ENCODE data around the gene OR6M1. TPM values are rescaled to one million over a fixed set of nuclear protein-coding genes. Genes with fewer than 3 reads are reported as not detected.

OR6M1 gene
- total and polyA plus RNA-seq, 2 of the 4 experiments (the other 2 are of a cell fraction): not detected

DNA sequence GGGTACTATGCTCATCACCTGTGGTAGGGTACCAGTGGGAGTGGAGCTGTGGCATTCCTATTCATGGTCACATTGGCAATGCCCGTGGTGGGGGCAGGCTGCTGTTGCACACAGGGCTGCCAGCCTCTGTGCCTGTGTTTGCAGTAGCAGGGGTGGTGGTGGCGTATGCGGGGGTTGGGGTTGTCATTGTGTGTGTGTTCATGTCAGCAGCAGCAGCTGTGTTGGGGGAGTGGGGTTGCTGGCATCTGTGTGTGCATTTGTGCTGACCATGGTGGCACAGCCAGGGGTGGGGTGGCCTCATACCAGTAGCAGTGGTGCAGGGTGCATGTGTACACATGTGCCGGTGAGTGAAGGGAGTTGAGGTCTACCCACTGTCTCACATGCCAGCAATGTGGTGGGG, 45.0 kb upstream of the OR6M1 start:
- Histone ChIP-seq H3K36me3 (ENCODE audit: control insufficient read depth, insufficient read depth, low read length) (no peaks in the 10 kb centered on the region), H2BK15ac (ENCODE audit: low read depth, low read length) (no peak overlapping the region), H3K79me1 (ENCODE audit: low read depth in 1 of 2, low read length in 2 of 2) (no peaks in the 10 kb centered on the region), H2BK20ac (ENCODE audit: low read depth, low read length) (no peak overlapping the region), H3K27ac (ENCODE audit: insufficient read depth, low read length) (no peak overlapping the region), H4K20me1 (ENCODE audit: insufficient read depth, low read length) (no peaks in the 10 kb centered on the region), H4K5ac (ENCODE audit: low read depth, low read length) (no peak overlapping the region), H3K9me1 (ENCODE audit: insufficient read depth, low read length) (no peaks in the 10 kb centered on the region), H3K18ac (ENCODE audit: low read depth, low read length) (no peak overlapping the region), H3K14ac (replicated peaks; ENCODE audit: low read depth, low read length) (no peak overlapping the region), H2AFZ (replicated peaks; ENCODE audit: low read length, poor library complexity) (no peak overlapping the region), H3K27me3 (ENCODE audit: control insufficient read depth, insufficient read depth, low read length) (no peaks in the 10 kb centered on the region), H2BK120ac (ENCODE audit: low read depth, low read length) (no peak overlapping the region), H3K56ac (ENCODE audit: extremely low read depth, insufficient read depth, low read length) (no peak overlapping the region), H3K4ac (ENCODE audit: low read depth, low read length) (no peak overlapping the region), H3K23ac (ENCODE audit: low read depth, low read length) (no peak overlapping the region), H2BK5ac (ENCODE audit: low read depth, low read length, poor library complexity, severe bottlenecking) (no peak overlapping the region), H3K4me3 (ENCODE audit: insufficient read depth, low read depth, low read length) (no peak overlapping the region), H3K4me1 (ENCODE audit: control insufficient read depth, insufficient read depth, low read length) (no peaks in the 10 kb centered on the region), H2AK9ac (replicated peaks; ENCODE audit: low read depth, low read length, poor library complexity) (no peak overlapping the region), H3K9ac (ENCODE audit: low read depth, low read length) (no peak overlapping the region), H4K8ac (ENCODE audit: low read depth in 2 of 2, low read length in 2 of 2) (no peak overlapping the region), H2AK5ac (ENCODE audit: low read depth, low read length) (no peak overlapping the region), H3K4me2 (ENCODE audit: low read depth, low read length) (no peak overlapping the region), H3K9me3 (ENCODE audit: control insufficient read depth, insufficient read depth, low read length) (peaks cover 22% of the 10 kb centered on the region), H4K91ac (ENCODE audit: insufficient read depth, low read depth, low read length) (no peak overlapping the region)
- 64% methylated on average over 4 of the region's 4 CpGs; no CpG with 5 or more reads in 1 of the 2 experiments for WGBS, 2 experiments (ENCODE audit: extremely low coverage in 2 of 2, insufficient read length in 1 of 2)
- dilution Hi-C loops (cut with HindIII; ENCODE audit: low sequenced_read_pairs, unreplicated experiment) (no loop called here), in situ Hi-C loops (cut with MboI; ENCODE audit: low sequenced_read_pairs) (no loop called here), intact Hi-C loops (cut with micrococcal nuclease) (no loop called here)
- ATAC-seq (ENCODE audit: low read depth): no peak
- POLR2A ChIA-PET (ENCODE audit: unreplicated experiment): no interaction called here
- TF ChIP-seq BHLHE40 (IDR thresholded peaks at IDR 0.05; ENCODE audit: low read depth, low read length) (no peak), RCOR1 (IDR thresholded peaks at IDR 0.05; ENCODE audit: insufficient replicate concordance, low read length) (no peak), MXI1 (IDR thresholded peaks at IDR 0.05; ENCODE audit: borderline replicate concordance, low read depth, low read length) (no peak), CEBPB (IDR thresholded peaks at IDR 0.05; ENCODE audit: low read depth, low read length) (no peak), FOS (IDR thresholded peaks at IDR 0.05; ENCODE audit: low read depth, low read length) (no peak), CHD1 (IDR thresholded peaks at IDR 0.05; ENCODE audit: low read depth, low read length) (no peak), SMC3 (IDR thresholded peaks at IDR 0.05; ENCODE audit: low read depth, low read length) (no peak), POLR2A (IDR thresholded peaks at IDR 0.05; ENCODE audit: low read depth, low read length) (no peak), NFE2L2 (IDR thresholded peaks at IDR 0.05; ENCODE audit: low read depth, low read length) (no peak), RAD21 (IDR thresholded peaks at IDR 0.05; ENCODE audit: low read length) (no peak), CTCF (conservative IDR thresholded peaks at IDR 0.05; ENCODE audit: low read depth, low read length) (no peak), RFX5 (IDR thresholded peaks at IDR 0.05; ENCODE audit: low read depth, low read length) (no peak), MAFK (IDR thresholded peaks at IDR 0.05; ENCODE audit: low read depth, low read length) (no peak), MAZ (IDR thresholded peaks at IDR 0.05; ENCODE audit: borderline replicate concordance, low read depth, low read length) (no peak)
- TF ChIP-seq, protein P1, sequence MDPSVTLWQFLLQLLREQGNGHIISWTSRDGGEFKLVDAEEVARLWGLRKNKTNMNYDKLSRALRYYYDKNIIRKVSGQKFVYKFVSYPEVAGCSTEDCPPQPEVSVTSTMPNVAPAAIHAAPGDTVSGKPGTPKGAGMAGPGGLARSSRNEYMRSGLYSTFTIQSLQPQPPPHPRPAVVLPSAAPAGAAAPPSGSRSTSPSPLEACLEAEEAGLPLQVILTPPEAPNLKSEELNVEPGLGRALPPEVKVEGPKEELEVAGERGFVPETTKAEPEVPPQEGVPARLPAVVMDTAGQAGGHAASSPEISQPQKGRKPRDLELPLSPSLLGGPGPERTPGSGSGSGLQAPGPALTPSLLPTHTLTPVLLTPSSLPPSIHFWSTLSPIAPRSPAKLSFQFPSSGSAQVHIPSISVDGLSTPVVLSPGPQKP (IDR thresholded peaks at IDR 0.05; ENCODE audit: borderline replicate concordance, low read depth, low read length): no peak
- TF ChIP-seq, protein P2, sequence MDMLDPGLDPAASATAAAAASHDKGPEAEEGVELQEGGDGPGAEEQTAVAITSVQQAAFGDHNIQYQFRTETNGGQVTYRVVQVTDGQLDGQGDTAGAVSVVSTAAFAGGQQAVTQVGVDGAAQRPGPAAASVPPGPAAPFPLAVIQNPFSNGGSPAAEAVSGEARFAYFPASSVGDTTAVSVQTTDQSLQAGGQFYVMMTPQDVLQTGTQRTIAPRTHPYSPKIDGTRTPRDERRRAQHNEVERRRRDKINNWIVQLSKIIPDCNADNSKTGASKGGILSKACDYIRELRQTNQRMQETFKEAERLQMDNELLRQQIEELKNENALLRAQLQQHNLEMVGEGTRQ (IDR thresholded peaks at IDR 0.05; ENCODE audit: low read depth, low read length): no peak
- no TSS peak for BruUV-seq (replicated peaks)
- CTCF ChIA-PET: no interaction called here
- no peak for DNase-seq
